ENCODE measurements around the gene HBS1L.

GRCh38 chr6:135073217-135073616 is 18.6 kb upstream of the HBS1L start:
- TF ChIP-seq CHD1 (IDR thresholded peaks at IDR 0.05; ENCODE audit: low read depth, low read length) (no peak), MAFK (IDR thresholded peaks at IDR 0.05; ENCODE audit: low read depth, low read length) (no peak), POLR2A (IDR thresholded peaks at IDR 0.05; ENCODE audit: low read depth, low read length) (no peak), SMC3 (IDR thresholded peaks at IDR 0.05; ENCODE audit: low read depth, low read length) (no peak), BHLHE40 (IDR thresholded peaks at IDR 0.05; ENCODE audit: low read depth, low read length) (no peak), FOS (IDR thresholded peaks at IDR 0.05; ENCODE audit: low read depth, low read length) (no peak), RAD21 (IDR thresholded peaks at IDR 0.05; ENCODE audit: low read length) (no peak)
- TF ChIP-seq, protein P1, sequence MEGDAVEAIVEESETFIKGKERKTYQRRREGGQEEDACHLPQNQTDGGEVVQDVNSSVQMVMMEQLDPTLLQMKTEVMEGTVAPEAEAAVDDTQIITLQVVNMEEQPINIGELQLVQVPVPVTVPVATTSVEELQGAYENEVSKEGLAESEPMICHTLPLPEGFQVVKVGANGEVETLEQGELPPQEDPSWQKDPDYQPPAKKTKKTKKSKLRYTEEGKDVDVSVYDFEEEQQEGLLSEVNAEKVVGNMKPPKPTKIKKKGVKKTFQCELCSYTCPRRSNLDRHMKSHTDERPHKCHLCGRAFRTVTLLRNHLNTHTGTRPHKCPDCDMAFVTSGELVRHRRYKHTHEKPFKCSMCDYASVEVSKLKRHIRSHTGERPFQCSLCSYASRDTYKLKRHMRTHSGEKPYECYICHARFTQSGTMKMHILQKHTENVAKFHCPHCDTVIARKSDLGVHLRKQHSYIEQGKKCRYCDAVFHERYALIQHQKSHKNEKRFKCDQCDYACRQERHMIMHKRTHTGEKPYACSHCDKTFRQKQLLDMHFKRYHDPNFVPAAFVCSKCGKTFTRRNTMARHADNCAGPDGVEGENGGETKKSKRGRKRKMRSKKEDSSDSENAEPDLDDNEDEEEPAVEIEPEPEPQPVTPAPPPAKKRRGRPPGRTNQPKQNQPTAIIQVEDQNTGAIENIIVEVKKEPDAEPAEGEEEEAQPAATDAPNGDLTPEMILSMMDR (conservative IDR thresholded peaks at IDR 0.05; ENCODE audit: low read depth, low read length) = no peak

Measured in IMR-90 (cell line).